ENCODE results near the gene INF2. TPM values are rescaled to one million over a fixed set of nuclear protein-coding genes. Genes with fewer than 3 reads are reported as not detected.
A peak's percentile ranks its signal among the peaks of the same experiment; 100 is the strongest.

The INF2 gene
- total and polyA plus RNA-seq, 9 of the 15 experiments (the other 6 are each of a cell fraction or from before 2014, with no cell fraction given): 0.56 to 31.3 (median 7.8) TPM

DNA sequence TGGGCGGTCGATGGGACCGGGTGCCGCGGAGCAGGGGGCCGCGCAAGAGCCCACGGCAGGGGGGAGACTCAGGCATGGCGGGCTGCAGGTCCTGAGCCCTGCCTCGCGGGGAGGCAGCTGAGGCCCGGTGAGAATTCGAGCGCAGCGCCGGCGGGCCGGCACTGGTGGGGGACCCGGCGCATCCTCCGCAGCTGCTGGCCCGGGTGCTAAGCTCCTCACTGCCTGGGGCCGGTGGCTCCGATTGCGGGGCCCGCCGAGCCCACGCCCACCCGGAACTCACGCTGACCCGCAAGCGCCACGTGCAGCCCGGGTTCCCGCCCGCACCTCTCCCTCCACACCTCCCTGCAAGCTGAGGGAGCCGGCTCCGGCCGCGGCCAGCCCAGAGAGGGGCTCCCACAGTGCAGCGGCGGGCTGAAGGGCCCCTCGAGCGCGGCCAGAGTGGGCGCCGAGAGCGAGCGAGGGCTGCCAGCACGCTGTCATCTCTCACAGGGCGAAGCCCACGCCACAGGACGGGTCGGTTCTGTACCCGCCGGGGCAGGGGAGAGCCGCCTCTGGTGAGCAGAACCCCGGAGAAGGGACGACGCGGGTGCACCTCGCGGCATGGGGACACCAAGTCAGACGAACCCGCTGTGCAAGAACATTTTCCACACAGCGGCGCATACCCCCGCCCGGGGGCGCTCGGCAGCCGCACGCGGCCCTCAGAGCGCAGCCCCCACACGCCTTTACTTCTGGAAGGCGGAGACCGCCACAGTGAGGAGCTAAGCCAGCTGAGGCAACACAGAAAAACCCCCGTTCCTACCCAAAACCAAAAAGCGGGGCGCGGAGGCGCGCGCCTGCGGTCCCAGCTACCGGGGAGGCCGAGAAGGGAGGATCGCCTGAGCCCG, 62.4 kb downstream of the INF2 start:
- ATAC-seq: peak; percentile 52
- ChIA-PET POLR2A (interaction anchor here (0.7 to 2.0 kb wide), 10 partner anchors 10 to 75 kb away, joined by 3 to 7 read pairs (median 4); partner anchors contain the start of gene ADSS1), CTCF (ENCODE audit: low intra/inter-chr PET ratio) (no interaction called here)
- 1% methylated on average over 20 of the region's 90 CpGs for WGBS (ENCODE audit: insufficient coverage, low coverage, missing lambda C conversion rate)
- H3K36me3 ChIP-seq (ENCODE audit: control insufficient read depth, insufficient read depth, low read length): peaks cover 23% of the 10 kb centered on the region; the same call in 2 of the 3 replicates
- in situ Hi-C loops (cut with MboI) (no loop called here), intact Hi-C loops (cut with micrococcal nuclease) (loop anchor here (5.0 kb wide), 1 partner anchor 76 kb away; no protein-coding TSS in a partner anchor)
- FAIRE-seq: no peak
- H3K27me3 ChIP-seq (ENCODE audit: control insufficient read depth in 2 of 2, insufficient read depth in 2 of 2, low read length in 2 of 2): no peaks in the 10 kb centered on the region
- H4K20me1 ChIP-seq (replicated peaks; ENCODE audit: control insufficient read depth, insufficient read depth, low read length): 0 out of 2 replicates have a peak, but pooled peaks cover 8% of the 10 kb centered on the region
- peak overlapping the region; percentile 99 for H3K27ac ChIP-seq (ENCODE audit: extremely low read depth, low read depth, low read length)
- 0 out of 2 replicates have a peak, but pooled peaks cover 4% of the 10 kb centered on the region for H3K9me3 ChIP-seq (replicated peaks; ENCODE audit: control insufficient read depth, insufficient read depth, low read depth, low read length)
- H3K4me2 ChIP-seq (ENCODE audit: insufficient read depth, low read length): peak overlapping the region; percentile 86
- H3K4me3 ChIP-seq: peak overlapping the region; percentile 98
- peaks cover 9 to 44% of the 10 kb centered on the region in 2 experiments; a peak in 3 of 5 replicates for H3K4me1 ChIP-seq (replicated peaks in 1 of 2; ENCODE audit: control insufficient read depth in 2 of 2, insufficient read depth in 2 of 2, low read length in 2 of 2)
- BruUV-seq (replicated peaks): TSS peak; percentile 89
- peaks cover 26% of the 10 kb centered on the region for H3K79me2 ChIP-seq (ENCODE audit: control insufficient read depth, insufficient read depth, low read length)
- peak; percentile 45 to 63 (median 55) for DNase-seq (ENCODE audit: extremely low read depth in 1 of 4, low spot score in 3 of 4)
- H3K9me1 ChIP-seq (ENCODE audit: control insufficient read depth, insufficient read depth, low read length): no peaks in the 10 kb centered on the region
- H2AFZ ChIP-seq (ENCODE audit: low read depth, low read length): peak overlapping the region; percentile 98
- peak overlapping the region; percentile 92 to 94 for H3K9ac ChIP-seq (ENCODE audit: insufficient read depth in 1 of 2, low read depth in 2 of 2, low read length in 2 of 2)
- TF ChIP-seq FIP1L1 (IDR thresholded peaks at IDR 0.05; ENCODE audit: low read depth, low read length, poor library complexity, severe bottlenecking) (peak; percentile 47), E2F6 (IDR thresholded peaks at IDR 0.05; ENCODE audit: borderline replicate concordance in 1 of 2, extremely low read depth in 1 of 2, insufficient read depth in 1 of 2, insufficient read length in 1 of 2, low read depth in 1 of 2, low read length in 1 of 2, poor library complexity in 1 of 2, severe bottlenecking in 1 of 2) (peak in 1 of 2 experiments; percentile 76), FOXA3 (CRISPR knock-in tag; conservative IDR thresholded peaks at IDR 0.05 in 1 of 2, IDR thresholded peaks at IDR 0.05 in 1 of 2) (0 out of 4 replicates have a peak, but pooled peaks of 1 of the 2 experiments have one; percentile 27), ZNF511 (CRISPR knock-in tag; IDR thresholded peaks at IDR 0.05) (peak; percentile 54; the same call in 1 of the 2 replicates), MAX (CRISPR knock-in tag; IDR thresholded peaks at IDR 0.05) (peak; percentile 84), PCBP1 (IDR thresholded peaks at IDR 0.05; ENCODE audit: low read depth, low read length, poor library complexity, severe bottlenecking) (peak; percentile 31), RBFOX2 (IDR thresholded peaks at IDR 0.05; ENCODE audit: low read depth, low read length) (peak; percentile 71), NFIC (IDR thresholded peaks at IDR 0.05) (0 out of 2 replicates have a peak, but pooled peaks have one; percentile 7), ZNF324 (CRISPR knock-in tag; IDR thresholded peaks at IDR 0.05) (no peak), ARID4B (CRISPR knock-in tag; IDR thresholded peaks at IDR 0.05) (peak; percentile 69), RBM15 (IDR thresholded peaks at IDR 0.05; ENCODE audit: insufficient read depth, low read length) (no peak)

Measured in K562 (cell line).